HG03565 (cell line): ENCODE data around the gene TUBA8.
"Not testable (repeated sequence)": the region's sequence is repeated elsewhere in the genome, so short reads cannot be mapped to it uniquely, and the experiment has no call there.

Experiments used
- ATAC-seq: cut with Tn5 transposase; IDR thresholded peaks from one replicate; pipeline ENCODE4 v1.9.1; 2021; ENCODE audit warnings: mild to moderate bottlenecking, moderate library complexity; ENCODE audit not compliant: unreplicated experiment

The TUBA8 gene

GRCh38 chr22:18110194-18110953, at the start of gene TUBA8:
Gene TUBA8, plus strand, starts transcription at chr22:18110809. Its CDS starts 57 bp downstream, at chr22:18110866.
- peak; percentile 35 for ATAC-seq

GRCh38 chr22:18062421-18062820, 48.2 kb upstream of the TUBA8 start:
- no peak for ATAC-seq

GRCh38 chr22:18063306-18063705, 47.3 kb upstream of the TUBA8 start:
- ATAC-seq, result no peak

GRCh38 chr22:18063715-18064114, 46.9 kb upstream of the TUBA8 start:
- ATAC-seq, result not testable (repeated sequence)

- no peak for ATAC-seq
These were observed 46.0 kb upstream of the TUBA8 start for GRCh38 chr22:18064636-18065035.

- no peak for ATAC-seq
These were observed 45.4 kb upstream of the TUBA8 start for GRCh38 chr22:18065256-18065655.

- ATAC-seq, result no peak
These were observed 44.3 kb upstream of the TUBA8 start for GRCh38 chr22:18066181-18066859.

GRCh38 chr22:18067121-18067520, 43.5 kb upstream of the TUBA8 start:
- ATAC-seq, result no peak

- no peak for ATAC-seq
These were observed 42.9 kb upstream of the TUBA8 start for GRCh38 chr22:18067548-18068341.

GRCh38 chr22:18068381-18068988, 42.1 kb upstream of the TUBA8 start:
- no peak for ATAC-seq

GRCh38 chr22:18069041-18069440, 41.6 kb upstream of the TUBA8 start:
- ATAC-seq, result no peak

- ATAC-seq, result no peak
These were observed 40.6 kb upstream of the TUBA8 start for GRCh38 chr22:18070041-18070440.

- no peak for ATAC-seq
These were observed 39.9 kb upstream of the TUBA8 start for GRCh38 chr22:18070556-18071306.

- not testable (repeated sequence) for ATAC-seq
These were observed 39.2 kb upstream of the TUBA8 start for GRCh38 chr22:18071307-18071967.

GRCh38 chr22:18071968-18072310, 38.7 kb upstream of the TUBA8 start:
- ATAC-seq, result no peak

- no peak for ATAC-seq
These were observed 37.1 kb upstream of the TUBA8 start for GRCh38 chr22:18073467-18073866.

- ATAC-seq, result not testable (repeated sequence)
These were observed 36.7 kb upstream of the TUBA8 start for GRCh38 chr22:18073927-18074326.

GRCh38 chr22:18075101-18075719, 35.4 kb upstream of the TUBA8 start:
- no peak for ATAC-seq

GRCh38 chr22:18075720-18076497, 34.7 kb upstream of the TUBA8 start:
- ATAC-seq, result peak; percentile 27
